Left lung (tissue), 10 donors: ENCODE results near the gene ITGAX. TPM values are rescaled to one million over a fixed set of nuclear protein-coding genes. Genes with fewer than 3 reads are reported as not detected.

Experiments used
- ATAC-seq: fragments of 200-7000 bp; cut with Tn5 transposase; one replicate; pipeline ENCODE4 v1.9.1; 2020; ENCODE audit warnings: moderate library complexity
- DNase-seq, 4 donors: peaks; one replicate each; pipeline ENCODE4 v3.0.0-alpha.2; 2013 to 2020
- H3K27ac ChIP-seq, 2 donors: fragments of 200-600 bp; sonication (generic) in 1 of 2; one replicate each; pipeline versions ENCODE4 v1.5.0 to v1.8.0; 2020 to 2021
- H3K27me3 ChIP-seq, 2 donors: fragments of 200-600 bp; sonication (generic) in 1 of 2; one replicate each; pipeline versions ENCODE4 v1.5.0 to v1.8.0; 2020 to 2021
- H3K36me3 ChIP-seq, 2 donors: fragments of 200-600 bp; sonication (generic) in 1 of 2; one replicate each; pipeline versions ENCODE4 v1.5.0 to v1.8.0; 2020 to 2021
- H3K4me1 ChIP-seq, 2 donors: fragments of 200-600 bp; one replicate each; pipeline ENCODE4 v1.8.0; 2021
- H3K4me3 ChIP-seq, 2 donors: fragments of 200-600 bp; sonication (generic) in 1 of 2; one replicate each; pipeline versions ENCODE4 v1.5.0 to v1.8.0; 2020 to 2021; ENCODE audit warnings: mild to moderate bottlenecking in 1 of 2
- H3K9me3 ChIP-seq, 2 donors: fragments of 200-600 bp; sonication (generic) in 1 of 2; one replicate each; pipeline versions ENCODE4 v1.5.0 to v1.8.0; 2020 to 2021
- intact Hi-C, 2 donors: fragments of 100-400 bp; cut with DNase I; formaldehyde crosslinking; loops; one replicate each; pipeline versions ENCODE4 v1.11.2 to v1.14.2; 2022
- polyA plus RNA-seq, 6 donors: library from polyadenylated mRNA; unstranded; fragments of 120-200 nt; gene quantifications; one replicate each; pipeline ENCODE4 v1.2.1, GENCODE V29; 2013; ENCODE audit not compliant: insufficient read length in 6 of 6
- total RNA-seq, 2 donors: library from RNA; stranded (reverse); fragmentation: NEBNext Ultra II Directional; extraction: Animal tissue kit (Norgen Biotek cat#: 25700); gene quantifications; one replicate each; pipeline ENCODE4 v1.2.1, GENCODE V29; 2021
- TF ChIP-seq, protein P1 (sequence below), 2 donors: fragments of 200-600 bp; sonication (generic) in 1 of 2; IDR thresholded peaks; one replicate each; pipeline versions ENCODE4 v1.5.0 to v1.8.0; 2021; ENCODE audit warnings: antibody characterized with exemption in 2 of 2
- donor health status: DM: no; HTN: yes; CAD: no.
- donor health status: DM: no; HTN: no; CAD: no.

ITGAX gene
- total and polyA plus RNA-seq, 8 donors: 0.94 to 134 (median 1.8) TPM

DNA sequence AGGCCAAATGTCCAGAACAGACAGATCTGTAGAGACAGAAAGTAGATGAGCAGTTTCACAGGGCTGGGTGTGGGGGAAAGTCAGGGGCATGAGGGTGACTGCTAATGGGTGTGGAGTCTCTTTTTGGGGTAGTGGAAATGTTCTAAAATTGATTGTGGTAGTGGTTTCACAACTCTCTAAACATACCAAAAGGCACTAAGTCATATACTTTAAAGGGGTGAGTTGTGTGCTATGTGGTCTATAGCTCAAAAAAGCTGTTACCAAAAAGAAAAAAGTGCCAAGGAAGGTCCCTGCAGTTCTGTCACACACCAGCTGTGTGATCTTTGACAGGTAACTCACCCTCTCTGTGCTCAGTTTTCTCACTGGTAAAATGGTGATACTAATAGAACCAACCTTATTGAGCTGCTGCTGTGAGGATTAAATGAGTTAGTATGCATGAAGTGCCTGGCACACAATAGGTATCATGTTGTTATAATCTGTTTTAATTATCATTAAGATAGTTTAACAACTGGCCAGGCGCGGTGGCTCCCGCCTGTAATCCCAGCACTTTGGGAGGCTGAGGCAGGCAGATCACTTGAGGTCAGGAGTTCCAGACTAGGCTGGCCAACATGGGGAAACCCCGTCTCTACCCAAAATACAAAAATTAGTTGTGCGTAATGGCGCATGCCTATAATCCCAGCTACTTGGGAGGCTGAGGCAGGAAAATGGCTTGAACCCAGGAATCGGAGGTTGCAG, 10.3 kb downstream of the ITGAX start:
- H3K36me3 ChIP-seq: peaks cover 0 to 33% of the 10 kb centered on the region in 2 donors
- H3K9me3 ChIP-seq: no peaks in the 10 kb centered on the region
- DNase-seq (no peak), ATAC-seq (no peak)
- H3K4me3 ChIP-seq: no peak overlapping the region
- TF ChIP-seq, protein P1, sequence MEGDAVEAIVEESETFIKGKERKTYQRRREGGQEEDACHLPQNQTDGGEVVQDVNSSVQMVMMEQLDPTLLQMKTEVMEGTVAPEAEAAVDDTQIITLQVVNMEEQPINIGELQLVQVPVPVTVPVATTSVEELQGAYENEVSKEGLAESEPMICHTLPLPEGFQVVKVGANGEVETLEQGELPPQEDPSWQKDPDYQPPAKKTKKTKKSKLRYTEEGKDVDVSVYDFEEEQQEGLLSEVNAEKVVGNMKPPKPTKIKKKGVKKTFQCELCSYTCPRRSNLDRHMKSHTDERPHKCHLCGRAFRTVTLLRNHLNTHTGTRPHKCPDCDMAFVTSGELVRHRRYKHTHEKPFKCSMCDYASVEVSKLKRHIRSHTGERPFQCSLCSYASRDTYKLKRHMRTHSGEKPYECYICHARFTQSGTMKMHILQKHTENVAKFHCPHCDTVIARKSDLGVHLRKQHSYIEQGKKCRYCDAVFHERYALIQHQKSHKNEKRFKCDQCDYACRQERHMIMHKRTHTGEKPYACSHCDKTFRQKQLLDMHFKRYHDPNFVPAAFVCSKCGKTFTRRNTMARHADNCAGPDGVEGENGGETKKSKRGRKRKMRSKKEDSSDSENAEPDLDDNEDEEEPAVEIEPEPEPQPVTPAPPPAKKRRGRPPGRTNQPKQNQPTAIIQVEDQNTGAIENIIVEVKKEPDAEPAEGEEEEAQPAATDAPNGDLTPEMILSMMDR (IDR thresholded peaks at IDR 0.05): no peak
- H3K27me3 ChIP-seq: peaks cover 0 to 18% of the 10 kb centered on the region in 2 donors
- no peak overlapping the region for H3K27ac ChIP-seq
- peaks cover 0 to 47% of the 10 kb centered on the region in 2 donors for H3K4me1 ChIP-seq
- intact Hi-C loops: no loop called here

DNA sequence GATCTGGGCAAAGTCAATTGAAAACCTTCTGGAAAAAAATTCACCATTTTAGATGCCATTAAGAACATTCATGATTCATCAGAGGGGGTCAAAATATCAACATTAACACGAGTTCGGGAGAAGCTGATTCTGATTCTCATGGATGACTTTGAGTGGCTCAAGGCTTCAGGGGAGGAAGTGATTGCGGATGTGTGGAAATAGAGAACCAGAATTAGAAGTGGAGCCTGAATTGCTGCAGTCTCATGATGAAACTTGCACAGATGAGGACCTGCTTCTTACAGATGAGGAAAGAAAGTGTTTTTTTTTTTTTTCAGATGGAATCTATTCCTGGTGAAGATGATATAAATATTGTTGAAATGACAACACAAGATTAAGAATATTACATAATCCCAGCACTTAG, 12.9 kb downstream of the ITGAX start:
- H3K9me3 ChIP-seq: no peaks in the 10 kb centered on the region
- TF ChIP-seq, protein P1 (IDR thresholded peaks at IDR 0.05): no peak
- H3K36me3 ChIP-seq: peaks cover 0 to 47% of the 10 kb centered on the region in 2 donors
- H3K4me1 ChIP-seq: peaks cover 0 to 37% of the 10 kb centered on the region in 2 donors
- no peak for DNase-seq
- peak overlapping the region in 1 of 2 donors; percentile 73 for H3K27ac ChIP-seq
- peak; percentile 62 for ATAC-seq
- no peak overlapping the region for H3K4me3 ChIP-seq
- intact Hi-C loops: no loop called here
- H3K27me3 ChIP-seq: peaks cover 0 to 21% of the 10 kb centered on the region in 2 donors

DNA sequence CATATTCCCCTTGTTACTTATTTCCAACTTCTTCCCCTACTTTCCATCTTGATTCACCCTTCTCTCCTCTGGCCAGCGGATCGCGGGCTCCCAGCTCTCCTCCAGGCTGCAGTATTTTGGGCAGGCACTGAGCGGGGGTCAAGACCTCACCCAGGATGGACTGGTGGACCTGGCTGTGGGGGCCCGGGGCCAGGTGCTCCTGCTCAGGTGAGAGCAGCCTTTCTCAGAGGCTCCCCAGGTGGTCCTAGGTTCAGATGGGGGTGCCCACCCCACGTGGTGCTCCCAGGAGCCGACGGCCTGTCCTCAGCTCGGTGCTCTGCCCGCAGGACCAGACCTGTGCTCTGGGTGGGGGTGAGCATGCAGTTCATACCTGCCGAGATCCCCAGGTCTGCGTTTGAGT, 16.0 kb downstream of the ITGAX start:
- H3K27ac ChIP-seq: no peak overlapping the region
- no peak for DNase-seq
- peaks cover 0 to 18% of the 10 kb centered on the region in 2 donors for H3K27me3 ChIP-seq
- TF ChIP-seq, protein P1 (IDR thresholded peaks at IDR 0.05): no peak
- peaks cover 0 to 4% of the 10 kb centered on the region in 2 donors for H3K9me3 ChIP-seq
- ATAC-seq: no peak
- H3K4me1 ChIP-seq: peaks cover 0 to 21% of the 10 kb centered on the region in 2 donors
- H3K36me3 ChIP-seq: peaks cover 0 to 55% of the 10 kb centered on the region in 2 donors
- intact Hi-C loops: no loop called here
- H3K4me3 ChIP-seq: no peak overlapping the region

DNA sequence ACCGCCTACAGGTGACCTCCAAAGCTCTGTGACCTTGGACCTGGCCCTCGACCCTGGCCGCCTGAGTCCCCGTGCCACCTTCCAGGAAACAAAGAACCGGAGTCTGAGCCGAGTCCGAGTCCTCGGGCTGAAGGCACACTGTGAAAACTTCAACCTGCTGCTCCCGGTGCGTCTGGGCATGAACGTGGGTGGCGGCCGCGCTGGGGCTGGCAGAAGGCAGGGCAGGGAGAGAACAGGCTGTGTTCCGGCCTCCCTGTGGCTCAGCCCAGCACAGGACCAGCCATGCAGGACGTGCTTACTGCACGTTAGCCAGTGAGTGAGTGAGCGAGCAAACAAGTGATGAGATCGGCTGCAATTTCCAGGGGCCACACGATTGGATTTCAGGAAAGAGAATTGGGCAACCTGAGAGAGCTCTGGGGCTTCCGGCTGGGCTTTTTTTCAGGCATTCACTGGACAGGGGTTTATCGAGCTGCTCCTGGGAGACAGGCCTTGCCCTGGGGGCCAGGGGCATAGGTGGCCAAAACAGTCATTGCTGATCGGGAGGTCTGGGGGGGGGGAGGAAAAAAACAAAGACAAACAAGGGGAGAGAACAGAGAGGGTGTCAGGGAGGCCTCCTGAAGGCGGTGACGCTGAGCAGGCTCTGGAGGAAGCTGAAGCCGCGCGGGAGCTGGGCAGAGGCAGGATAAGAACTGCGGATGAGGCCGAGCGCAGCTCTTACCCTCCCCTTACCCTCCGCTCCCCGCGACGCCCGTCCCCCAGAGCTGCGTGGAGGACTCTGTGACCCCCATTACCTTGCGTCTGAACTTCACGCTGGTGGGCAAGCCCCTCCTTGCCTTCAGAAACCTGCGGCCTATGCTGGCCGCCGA, 16.9 kb downstream of the ITGAX start:
- Histone ChIP-seq H3K4me3 (no peak overlapping the region), H3K27me3 (peaks cover 0 to 18% of the 10 kb centered on the region in 2 donors), H3K9me3 (peaks cover 0 to 4% of the 10 kb centered on the region in 2 donors), H3K4me1 (peaks cover 0 to 15% of the 10 kb centered on the region in 2 donors), H3K27ac (no peak overlapping the region), H3K36me3 (peaks cover 0 to 63% of the 10 kb centered on the region in 2 donors)
- no peak for ATAC-seq
- DNase-seq: no peak
- intact Hi-C loops: no loop called here
- TF ChIP-seq, protein P1 (IDR thresholded peaks at IDR 0.05): no peak

DNA sequence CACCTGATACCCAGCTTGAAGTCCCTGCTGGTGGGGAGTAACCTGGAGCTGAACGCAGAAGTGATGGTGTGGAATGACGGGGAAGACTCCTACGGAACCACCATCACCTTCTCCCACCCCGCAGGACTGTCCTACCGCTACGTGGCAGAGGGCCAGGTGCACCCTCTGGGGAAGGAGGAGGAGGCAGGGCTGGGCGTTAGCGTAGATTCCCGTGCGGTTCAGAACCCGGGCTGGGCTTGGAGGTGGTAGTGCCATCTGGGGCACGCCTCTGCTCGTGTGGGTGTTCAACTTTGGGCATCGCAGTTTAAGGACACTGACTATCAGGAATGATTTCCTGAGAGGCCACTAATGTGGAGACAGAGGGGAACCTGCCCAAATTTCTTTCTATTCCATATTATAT, 18.3 kb downstream of the ITGAX start:
- TF ChIP-seq, protein P1 (IDR thresholded peaks at IDR 0.05): no peak
- Histone ChIP-seq H3K36me3 (peaks cover 0 to 77% of the 10 kb centered on the region in 2 donors), H3K27me3 (peaks cover 0 to 18% of the 10 kb centered on the region in 2 donors), H3K27ac (no peak overlapping the region), H3K4me3 (no peak overlapping the region), H3K9me3 (peaks cover 0 to 4% of the 10 kb centered on the region in 2 donors), H3K4me1 (peaks cover 0 to 2% of the 10 kb centered on the region in 2 donors)
- intact Hi-C loops: no loop called here
- no peak for ATAC-seq
- no peak for DNase-seq
